Measurements from ENCODE around the gene ST6GALNAC4.

Gene ST6GALNAC4

DNA sequence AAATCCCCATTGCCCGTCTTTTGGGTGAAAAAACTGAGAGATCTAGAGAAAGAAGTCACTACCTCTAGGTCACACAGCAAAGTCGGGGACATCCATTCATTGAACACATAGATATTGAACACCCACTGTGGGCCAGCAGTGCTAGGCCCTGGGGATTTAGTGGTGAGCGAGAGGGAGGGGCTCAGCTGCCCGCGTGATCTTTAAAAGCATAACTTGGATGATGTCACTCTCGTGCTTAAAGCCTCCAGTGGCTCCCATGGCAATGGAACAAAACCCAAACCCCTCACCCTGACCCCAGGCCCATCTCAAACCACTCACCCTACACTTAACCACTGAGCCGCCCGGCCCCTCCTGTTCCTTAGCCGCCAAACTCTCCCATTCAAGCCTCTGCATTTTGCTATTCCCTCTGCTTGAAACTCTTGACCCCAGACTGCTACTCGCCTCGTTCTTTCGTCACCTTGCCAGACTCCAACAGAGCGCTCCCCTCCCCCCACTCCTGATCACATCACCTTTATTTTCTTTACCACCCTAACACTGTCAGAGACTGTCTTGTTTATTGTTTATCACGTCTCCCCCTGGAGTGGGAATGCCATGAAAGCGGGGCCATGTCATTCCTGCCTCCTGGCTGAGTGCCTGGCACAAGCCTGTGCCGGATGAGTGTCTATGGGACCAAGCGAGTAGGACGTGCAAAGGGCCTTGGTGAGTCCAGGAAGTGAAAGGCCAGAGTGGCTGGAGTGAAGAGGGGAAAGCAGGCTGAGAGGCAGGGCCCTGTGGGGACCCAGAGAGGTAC, 14.4 kb upstream of the ST6GALNAC4 start:
- TF ChIP-seq, protein P1, sequence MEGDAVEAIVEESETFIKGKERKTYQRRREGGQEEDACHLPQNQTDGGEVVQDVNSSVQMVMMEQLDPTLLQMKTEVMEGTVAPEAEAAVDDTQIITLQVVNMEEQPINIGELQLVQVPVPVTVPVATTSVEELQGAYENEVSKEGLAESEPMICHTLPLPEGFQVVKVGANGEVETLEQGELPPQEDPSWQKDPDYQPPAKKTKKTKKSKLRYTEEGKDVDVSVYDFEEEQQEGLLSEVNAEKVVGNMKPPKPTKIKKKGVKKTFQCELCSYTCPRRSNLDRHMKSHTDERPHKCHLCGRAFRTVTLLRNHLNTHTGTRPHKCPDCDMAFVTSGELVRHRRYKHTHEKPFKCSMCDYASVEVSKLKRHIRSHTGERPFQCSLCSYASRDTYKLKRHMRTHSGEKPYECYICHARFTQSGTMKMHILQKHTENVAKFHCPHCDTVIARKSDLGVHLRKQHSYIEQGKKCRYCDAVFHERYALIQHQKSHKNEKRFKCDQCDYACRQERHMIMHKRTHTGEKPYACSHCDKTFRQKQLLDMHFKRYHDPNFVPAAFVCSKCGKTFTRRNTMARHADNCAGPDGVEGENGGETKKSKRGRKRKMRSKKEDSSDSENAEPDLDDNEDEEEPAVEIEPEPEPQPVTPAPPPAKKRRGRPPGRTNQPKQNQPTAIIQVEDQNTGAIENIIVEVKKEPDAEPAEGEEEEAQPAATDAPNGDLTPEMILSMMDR (conservative IDR thresholded peaks at IDR 0.05; ENCODE audit: low read depth) = no peak
- peak overlapping the region; percentile 75 for H3K27ac ChIP-seq
- peak; percentile 62 for DNase-seq (ENCODE audit: low spot score)
- ChIA-PET CTCF (interaction anchor here (0.5 to 3.4 kb wide), 5 partner anchors 10 to 160 kb away, joined by 3 to 15 read pairs (median 4); no protein-coding TSS in a partner anchor), POLR2A (ENCODE audit: low non-redundant PET) (no interaction called here)

DNA sequence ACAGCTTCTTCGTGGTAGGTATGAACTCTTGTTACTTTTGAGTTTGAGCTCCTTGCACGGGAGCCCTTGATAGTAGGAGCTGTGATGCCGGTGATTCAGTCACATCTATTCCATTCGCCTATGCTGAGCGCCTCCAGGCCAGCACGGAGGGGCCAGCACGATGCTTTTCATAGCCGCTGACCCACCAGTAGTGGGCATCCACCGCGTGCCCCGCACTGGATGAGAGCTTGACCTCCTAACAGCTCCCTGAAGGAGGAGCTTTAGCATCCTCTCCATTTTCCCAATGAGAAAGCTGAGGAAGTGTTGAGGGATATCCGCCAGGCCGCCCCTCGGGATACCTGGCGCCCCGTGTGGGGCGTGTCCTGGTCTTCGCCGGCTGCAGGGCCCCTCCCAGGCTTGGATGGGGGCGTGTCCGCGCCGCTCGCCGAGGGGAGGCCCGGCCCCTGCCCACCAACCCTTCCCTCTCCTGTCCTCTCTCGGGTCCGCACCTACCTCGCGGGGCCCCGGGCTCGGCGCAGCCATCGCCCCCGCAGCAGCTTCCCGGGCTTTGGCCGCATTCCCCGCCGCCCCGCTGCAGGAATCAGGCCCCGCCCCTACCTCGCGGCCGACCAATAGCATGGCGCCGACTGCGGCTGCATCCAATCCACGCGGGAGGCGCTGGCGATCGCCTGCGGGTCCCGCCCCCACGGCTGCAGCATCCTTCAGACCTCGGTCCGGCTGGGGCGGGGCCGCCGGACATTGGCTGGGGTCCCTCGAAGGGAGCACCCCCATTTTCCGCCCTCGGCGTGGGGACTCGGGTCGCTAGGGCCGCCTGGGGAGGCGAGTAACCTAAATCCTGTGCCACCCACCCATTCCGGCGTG, 13.6 kb upstream of the ST6GALNAC4 start, which contains the start of gene PIP5KL1:
TSS of gene PIP5KL1 (minus strand) at position 547 of the 861 bp plus-strand sequence. CDS start at position 522, 25 bp downstream.
- CTCF ChIA-PET = interaction anchor here (0.5 to 3.4 kb wide), 6 partner anchors 9 to 340 kb away, joined by 3 to 15 read pairs (median 4); no protein-coding TSS in a partner anchor
- POLR2A ChIA-PET (ENCODE audit: low non-redundant PET) = interaction anchor here (0.5 kb wide), 1 partner anchor 76 kb away, joined by 6 read pairs; no protein-coding TSS in a partner anchor

DNA sequence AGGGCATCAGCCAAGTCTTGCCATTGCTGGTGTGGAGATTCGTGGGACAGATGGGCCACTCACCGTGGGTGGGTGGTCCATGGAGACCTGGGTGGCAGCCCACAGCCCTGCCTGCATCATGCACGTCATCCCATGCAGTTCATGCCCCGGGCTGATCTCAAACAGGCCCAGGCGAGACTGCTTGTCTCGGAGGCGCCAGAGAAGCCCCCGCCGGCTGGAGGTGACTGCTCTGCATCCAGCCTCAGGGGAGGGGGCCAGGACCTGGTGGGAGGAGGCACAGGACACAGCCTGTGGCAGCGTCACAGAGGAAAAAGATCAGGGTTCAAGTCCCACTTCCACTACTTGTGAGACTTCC, 12.8 kb upstream of the ST6GALNAC4 start:
- ChIA-PET CTCF (interaction anchor here (1.0 to 3.4 kb wide), 2 partner anchors 14 to 153 kb away, joined by 3 to 15 read pairs; no protein-coding TSS in a partner anchor), POLR2A (ENCODE audit: low non-redundant PET) (interaction anchor here (0.5 kb wide), 1 partner anchor 77 kb away, joined by 6 read pairs; no protein-coding TSS in a partner anchor)
- no peak for DNase-seq (ENCODE audit: low spot score)
- TF ChIP-seq, protein P1 (conservative IDR thresholded peaks at IDR 0.05; ENCODE audit: low read depth) = no peak
- H3K27ac ChIP-seq = peak overlapping the region; percentile 75

More for the DNA sequence above, 13.6 kb upstream of the ST6GALNAC4 start, which contains the start of gene PIP5KL1:
- peak; percentile 99 for DNase-seq (ENCODE audit: low spot score)
- peak within 1 kb of the TSS; percentile 75 for H3K27ac ChIP-seq
- TF ChIP-seq, protein P1 (conservative IDR thresholded peaks at IDR 0.05; ENCODE audit: low read depth) = no peak

DNA sequence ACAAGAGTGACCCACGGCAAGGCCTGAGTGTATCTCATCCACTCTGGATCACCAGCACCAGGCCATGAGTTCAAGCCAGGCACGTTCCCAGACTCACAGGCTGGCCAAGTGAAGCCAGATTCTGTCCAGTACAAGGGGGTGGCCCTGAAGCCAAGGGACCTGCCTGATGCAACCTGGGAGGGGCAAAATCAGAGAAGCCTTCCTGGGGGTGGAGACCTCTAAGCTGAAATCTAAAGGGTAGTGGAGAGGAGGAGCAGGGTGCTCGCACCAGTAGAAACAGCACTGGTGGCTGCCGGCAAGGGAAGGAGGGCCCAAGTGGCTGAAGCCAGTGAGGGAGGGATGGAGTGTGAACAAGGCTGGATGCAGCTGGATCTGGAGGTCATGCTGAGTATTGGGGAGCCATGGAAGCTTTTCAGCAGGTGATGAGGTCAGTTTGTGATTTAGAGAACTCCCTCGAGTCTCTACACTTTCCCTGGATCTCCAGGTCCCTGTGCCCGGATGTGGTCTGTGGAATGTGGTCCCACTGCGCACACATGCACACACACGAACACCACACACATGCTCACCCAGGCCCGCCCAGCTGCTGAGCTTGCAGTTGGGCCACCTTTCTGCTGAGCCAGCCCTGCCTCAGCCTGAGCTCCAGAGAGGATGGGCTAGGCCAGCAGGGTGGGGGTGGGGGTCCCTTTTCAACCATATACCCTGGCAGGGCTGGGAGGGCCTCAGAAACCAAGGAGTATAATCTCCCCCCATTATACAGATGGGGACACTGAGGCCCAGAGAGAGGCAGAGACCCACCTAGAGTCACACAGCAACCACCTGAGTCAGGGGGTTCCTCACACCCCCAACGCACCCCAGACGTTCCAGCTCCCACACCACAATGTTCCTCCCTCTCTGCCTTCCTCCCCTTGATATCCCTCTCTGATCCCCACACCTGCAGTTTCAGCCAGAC, 12.1 kb upstream of the ST6GALNAC4 start:
- POLR2A ChIA-PET (ENCODE audit: low non-redundant PET) = no interaction called here
- CTCF ChIA-PET = interaction anchor here (0.7 to 1.3 kb wide), 4 partner anchors 15 to 168 kb away, joined by 3 to 4 read pairs (median 4); no protein-coding TSS in a partner anchor

DNA sequence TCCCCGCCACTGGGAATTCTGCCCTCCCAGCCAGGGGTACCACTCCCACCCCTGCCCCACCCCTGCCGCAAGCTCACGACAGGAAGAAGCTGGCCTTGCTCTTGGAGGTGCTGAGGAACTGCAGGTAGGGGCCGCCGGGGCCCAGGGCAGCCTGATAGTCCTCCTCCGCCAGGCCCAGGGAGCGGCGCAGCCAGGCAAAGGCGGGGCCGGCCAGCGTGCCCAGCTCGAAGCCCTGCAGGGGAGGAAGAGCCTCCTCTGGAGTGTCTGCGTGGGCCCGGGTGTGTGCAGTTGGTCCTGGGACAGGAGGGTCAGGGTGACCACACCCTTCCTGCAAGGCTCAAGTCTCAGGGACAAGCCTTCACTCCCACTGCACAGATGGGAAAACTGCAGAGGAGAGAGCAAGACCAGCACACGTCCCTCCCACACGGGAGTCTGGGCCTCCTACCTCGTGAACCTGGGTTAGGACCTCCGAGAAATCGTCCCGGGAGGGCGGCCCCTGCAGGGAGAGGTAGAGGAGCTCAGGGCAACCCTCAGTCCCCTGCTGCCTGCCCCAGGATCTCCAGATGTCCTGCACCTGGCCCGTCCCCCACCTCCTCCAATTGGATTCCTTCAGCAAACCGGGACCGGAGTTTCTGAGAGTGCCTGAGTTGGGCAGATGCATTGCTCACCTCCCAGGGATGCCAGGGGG, 11.3 kb upstream of the ST6GALNAC4 start:
- no peak for DNase-seq (ENCODE audit: low spot score)
- TF ChIP-seq, protein P1 (conservative IDR thresholded peaks at IDR 0.05; ENCODE audit: low read depth) = no peak
- CTCF ChIA-PET = interaction anchor here (0.7 to 1.3 kb wide), 2 partner anchors 58 to 167 kb away, joined by 4 read pairs; no protein-coding TSS in a partner anchor
- H3K27ac ChIP-seq = peak overlapping the region; percentile 64
- POLR2A ChIA-PET (ENCODE audit: low non-redundant PET) = no interaction called here

More for the DNA sequence above, 12.1 kb upstream of the ST6GALNAC4 start:
- H3K27ac ChIP-seq = peak overlapping the region; percentile 64
- no peak for DNase-seq (ENCODE audit: low spot score)
- TF ChIP-seq, protein P1 (conservative IDR thresholded peaks at IDR 0.05; ENCODE audit: low read depth) = no peak

Measured in RWPE1 (cell line).